GM19455 (cell line): ENCODE measurements around the gene RALGPS2.

Source experiments
- ATAC-seq: cut with Tn5 transposase; IDR thresholded peaks from one replicate; pipeline ENCODE4 v1.9.1; 2021; ENCODE audit not compliant: unreplicated experiment

Gene RALGPS2

DNA sequence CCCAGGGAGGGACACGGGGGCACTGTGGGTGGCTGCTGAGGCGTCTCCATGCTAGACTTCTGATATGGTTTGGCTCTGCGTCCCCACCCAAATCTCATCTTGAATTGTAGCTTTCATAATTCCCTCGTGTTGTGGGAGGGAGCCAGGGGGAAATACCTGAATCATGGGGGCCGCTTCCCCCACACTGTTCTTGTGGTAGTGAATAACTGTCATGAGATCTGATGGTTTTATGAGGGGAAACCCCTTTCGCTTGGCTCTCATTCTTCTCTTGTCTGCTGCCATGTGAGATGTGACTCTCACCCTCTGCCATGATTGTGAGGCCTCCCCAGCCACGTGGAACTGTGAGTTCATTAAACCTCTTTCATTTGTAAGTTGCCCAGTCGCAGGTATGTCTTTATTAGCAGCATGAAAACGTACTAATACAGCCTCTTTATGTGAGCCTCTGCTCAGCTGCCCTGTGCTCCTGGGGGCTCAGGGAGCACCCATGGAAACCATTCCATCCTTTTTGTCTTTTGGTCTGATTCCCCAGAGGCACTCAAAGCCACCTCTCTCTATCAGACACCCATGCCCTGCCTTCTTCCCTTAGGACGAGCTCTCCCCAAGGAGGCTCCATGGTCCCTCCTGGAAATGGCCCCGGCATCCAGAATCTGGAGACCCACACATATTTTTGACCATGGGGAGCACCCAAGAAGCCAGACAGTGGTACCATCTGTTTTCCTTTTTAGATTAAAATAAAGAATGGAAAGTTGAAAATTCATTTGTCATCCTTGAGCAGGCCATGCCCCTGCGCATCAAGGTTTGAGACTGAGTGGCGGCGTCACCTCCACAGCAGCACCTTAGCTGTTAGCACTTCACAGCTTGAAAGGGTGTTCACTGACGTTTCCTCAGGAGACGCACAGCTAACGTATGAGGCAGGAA is 234.8 kb downstream of the RALGPS2 start:
- no peak for ATAC-seq

DNA sequence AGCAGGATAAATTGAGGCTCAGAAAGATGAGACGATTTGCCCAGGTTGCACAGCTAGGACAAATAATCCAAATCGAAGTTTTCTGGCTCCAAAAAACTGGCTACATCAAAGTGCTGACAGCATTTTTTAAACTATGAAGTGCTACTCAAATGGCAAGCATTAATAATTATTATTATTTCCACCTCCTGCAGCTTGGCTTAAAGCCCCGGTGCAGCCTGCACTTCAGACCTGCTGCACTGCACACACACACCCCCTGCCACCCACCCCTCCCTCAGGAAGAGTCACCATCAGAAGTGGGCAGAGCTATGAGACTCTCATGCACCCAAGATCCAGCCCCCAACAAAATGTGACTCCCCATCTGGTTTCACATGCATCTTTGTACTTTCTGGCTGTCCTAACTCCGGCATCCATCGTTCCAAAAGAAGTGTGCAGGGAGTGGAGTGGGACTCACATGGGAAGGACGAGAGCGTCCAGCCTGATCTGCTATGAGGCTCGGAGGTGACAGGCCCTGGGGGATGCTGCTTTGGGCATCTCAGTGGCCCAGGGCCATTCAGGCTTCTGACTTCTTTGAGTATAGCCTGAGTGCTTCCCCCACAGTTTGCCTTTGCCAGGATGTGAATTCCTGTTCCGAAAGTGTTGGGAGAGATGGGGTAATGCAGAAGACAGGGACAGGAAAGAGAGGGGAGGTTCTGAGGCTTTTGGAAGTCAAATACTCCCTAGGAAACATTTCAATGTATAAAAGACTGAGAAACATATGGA is 235.6 kb downstream of the RALGPS2 start:
- no peak for ATAC-seq

DNA sequence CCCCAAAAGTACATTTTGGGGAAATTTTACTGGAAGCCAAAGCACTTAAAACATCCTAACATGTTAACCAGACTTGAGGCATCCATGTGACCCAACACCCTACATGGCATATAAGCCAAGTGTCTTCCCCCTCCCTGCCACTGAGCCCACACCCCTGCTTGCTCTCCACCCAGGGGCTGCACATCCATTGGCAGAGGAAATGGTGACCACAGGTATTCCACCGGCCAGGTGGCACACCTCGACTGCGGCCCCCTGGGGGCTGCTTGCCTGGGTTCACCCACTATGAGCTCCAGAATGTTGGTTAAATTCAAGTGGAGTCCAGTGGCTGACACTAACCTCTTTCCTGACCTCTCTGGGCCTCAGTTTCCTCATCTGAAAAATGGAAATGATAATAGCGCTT is 236.3 kb downstream of the RALGPS2 start:
- ATAC-seq = no peak

DNA sequence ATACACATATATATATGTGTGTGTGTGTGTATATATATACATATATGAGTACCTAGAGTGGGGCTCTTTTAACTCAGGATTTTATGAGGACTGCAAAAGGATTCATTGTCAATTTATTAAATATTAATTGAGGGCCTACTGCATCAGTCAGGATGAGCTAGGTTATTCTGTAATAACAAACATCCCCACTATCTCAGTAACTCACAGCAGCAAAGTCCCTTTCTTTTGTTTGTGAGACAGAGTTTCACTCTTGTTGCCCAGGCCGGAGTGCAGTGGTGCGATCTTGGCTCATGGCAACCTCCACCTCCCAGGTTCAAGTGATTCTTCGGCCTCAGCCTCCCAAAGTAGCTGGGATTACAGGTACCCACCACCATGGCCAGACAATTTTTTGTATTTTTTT is 236.8 kb downstream of the RALGPS2 start:
- no peak for ATAC-seq

DNA sequence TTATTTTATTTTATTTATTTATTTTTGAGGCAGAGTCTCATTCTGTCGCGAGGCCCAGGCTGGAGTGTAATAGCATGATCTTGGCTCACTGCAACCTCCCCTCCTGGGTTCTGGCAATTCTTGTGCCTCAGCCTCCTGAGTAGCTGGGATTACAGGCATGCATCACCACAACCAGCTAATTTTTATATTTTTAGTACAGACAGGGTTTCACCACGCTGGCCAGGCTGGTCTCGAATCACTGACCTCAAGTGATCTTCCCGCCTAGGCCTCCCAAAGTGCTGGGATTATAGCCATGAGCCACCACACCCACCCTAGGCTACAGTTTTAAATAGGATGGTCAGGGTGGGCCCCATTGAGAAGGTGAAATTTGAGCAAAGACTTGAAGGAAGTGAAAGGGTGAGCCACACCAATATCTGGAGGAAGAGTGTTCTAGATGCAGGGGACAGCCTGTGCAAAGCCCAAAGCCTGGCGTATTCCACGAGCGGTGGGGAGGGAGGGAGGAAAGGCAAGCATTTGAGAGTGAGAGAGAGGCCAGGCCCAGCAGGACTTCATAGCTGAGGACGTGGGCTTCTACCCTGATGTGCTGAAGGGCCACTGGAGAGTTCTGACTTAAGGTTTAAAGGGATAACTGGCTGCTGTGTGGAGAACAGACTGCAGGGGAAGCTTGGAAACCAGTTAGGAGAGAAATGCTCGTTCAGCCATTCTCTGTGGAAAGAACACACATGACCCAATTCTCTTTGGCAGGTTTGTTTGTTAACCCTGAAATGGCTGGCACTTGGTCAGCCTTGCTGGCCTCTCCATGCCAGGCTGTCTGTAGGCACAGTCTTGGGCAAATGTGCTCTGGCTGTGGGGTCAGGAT is 238.0 kb downstream of the RALGPS2 start:
- ATAC-seq = no peak

DNA sequence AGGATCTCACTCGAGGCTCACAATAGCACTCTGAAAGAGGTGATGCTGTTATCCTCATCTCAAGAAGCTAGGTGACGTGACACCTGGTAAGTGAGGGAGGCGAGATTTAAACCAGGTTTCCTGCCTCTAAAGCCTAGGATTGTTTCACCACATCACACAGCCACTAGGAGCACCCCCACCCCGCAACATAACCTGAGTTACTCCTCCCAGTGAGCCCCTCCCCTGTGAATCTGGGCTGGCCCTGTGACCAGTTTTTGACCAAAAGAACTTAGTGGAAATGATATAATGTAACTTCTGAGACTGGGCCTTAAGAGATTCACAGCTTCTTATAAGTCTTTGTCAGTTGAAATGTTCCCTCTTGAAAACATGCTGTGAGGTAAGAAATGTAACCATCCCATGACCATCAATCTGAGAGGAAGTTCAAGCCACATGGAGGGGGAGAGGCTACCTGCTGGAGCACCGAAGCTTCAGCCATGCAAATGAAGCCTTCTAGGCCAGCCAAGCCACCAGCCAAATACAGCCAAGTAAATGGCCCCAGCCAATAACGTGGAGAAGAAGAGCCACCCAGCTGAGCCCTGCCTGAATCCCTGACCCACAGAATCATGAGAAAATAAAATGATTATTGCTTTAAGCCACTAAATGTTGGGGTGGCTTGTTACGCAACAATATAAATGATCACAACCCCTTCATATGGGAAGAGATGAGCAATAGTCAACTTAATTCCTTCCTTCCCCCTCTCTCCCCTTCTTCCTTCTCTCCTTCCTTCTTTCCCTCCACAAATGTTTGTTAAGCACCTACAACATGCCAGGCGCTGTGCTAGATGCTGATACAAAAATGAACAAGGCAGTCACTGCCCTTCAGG is 239.7 kb downstream of the RALGPS2 start:
- no peak for ATAC-seq

DNA sequence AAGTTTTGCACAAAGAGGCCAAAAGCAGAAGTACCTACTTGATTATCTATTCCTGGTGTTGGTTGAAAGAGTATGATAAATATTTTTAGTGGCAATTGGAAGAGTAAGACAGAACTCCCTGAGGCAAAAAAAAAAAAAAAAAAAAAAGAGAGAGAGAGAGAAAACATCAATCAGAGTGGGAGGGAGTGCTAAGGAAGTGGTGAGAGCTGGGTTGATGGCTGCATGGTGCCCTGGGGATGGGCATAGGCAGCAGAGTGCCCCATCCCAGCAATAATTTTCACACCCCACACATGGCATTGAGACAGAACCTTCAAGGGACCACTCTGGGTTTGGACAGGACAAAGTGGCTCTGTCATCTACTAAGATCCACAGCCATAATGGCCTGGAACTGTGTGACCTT is 241.3 kb downstream of the RALGPS2 start:
- no peak for ATAC-seq

DNA sequence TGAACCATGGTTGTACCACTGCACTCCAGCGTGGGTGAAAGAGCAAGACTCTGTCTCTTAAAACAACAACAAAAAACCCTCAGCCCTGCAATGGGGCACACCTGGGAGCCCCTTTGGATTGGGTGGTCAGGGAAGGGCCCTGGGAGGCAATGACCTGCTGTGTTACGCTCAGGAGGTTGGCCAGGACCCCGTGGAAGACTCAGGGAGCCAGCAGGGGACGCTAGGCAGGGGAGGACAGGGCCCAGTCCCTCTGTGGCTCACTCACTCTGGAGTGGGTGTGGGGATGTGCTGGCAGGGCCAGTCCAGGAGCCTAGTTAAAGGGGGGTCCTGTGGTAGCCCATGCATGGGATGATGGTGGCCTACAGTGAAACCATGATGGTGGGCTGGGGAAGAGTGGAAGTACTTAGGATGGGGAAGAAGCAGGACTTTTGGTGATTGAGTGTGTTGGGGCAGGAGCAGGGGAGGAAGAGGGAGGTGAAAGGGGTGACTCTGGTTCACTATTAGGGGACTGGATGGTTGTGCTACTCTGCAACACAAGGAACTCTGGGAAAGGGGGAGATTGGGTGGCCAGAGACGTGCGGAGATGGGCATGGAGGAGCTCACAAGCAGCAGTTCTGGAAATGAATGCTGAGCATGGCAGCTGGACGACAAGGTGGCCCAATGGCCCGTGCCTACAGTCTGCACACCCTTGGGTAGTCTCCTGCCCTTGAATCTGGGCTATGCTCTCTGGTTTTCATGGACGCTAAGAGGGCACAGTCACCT is 244.4 kb downstream of the RALGPS2 start:
- no peak for ATAC-seq

DNA sequence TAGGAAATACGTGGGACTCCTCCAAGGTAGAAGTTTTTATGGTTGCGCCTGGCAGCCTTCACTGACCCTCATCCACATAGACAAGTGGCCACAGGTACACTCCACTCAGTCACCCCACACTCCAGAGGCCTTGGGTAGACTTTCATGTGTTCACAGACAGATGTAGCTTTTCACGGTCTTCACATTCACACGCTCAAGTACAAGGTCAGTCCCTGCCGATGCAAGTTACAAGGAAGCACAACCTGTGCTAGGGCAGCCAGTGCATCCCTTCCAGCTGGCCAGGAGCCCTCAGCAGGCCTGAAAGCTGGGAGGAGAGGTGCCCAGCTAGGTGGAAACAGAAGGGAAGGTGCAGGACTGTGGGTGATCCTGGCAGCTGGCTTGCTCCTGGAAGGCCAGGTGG is 245.1 kb downstream of the RALGPS2 start:
- ATAC-seq = no peak
